ENCODE data around the gene SOWAHA.

SOWAHA gene

DNA sequence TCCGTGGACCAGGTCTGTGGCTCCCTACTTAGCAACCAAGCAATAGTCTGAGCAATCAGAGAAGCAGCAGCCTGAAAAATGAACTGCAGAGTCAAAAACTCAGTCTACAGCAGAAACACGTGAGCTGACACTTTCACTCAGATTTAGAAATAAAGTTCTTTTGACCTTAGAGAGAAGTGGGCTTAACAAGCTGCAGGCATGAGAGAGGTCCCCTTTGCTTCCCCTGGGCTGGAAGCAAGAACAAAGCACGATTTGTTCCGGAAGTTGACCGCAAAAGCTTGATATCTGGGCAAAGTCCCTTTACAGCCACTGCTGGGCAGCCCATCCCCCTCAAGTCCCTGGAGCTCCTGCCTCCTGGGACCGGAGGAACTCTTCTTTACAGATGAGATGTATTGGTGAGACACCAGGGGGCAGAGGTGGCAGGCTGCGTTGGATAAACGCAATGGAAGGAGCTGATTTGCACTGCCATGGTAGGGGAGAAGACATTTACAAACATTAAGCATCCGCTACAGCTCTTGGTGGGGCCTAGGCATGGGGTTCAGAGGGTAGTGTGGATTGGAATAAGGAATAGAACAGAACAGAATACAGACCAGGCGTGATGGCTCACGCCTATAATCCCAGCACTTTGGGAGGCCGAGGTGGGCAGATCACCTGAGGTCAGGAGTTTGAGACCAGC, 5.8 kb upstream of the SOWAHA start:
- DNase-seq (ENCODE audit: low read depth, low spot score) = no peak

DNA sequence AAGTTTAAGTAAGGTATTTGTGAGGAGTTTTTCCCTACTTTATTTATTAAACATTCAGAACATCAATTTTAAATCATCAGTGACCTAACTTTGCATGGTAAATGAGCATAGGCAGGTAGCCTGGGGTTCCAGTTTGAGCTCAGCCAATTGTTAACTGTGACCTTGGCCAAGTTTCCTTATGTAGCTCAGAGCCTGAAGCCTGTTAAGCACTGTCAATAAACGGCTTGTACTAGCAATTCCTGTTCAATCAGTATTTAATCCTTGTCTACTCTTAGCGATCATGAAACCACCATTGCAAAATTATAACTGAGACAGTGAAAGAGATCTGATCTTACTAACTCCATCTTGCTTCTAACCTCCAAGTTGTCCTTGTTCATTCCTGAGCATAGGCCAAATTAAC, 4.7 kb upstream of the SOWAHA start:
- DNase-seq (ENCODE audit: low read depth, low spot score) = no peak

DNA sequence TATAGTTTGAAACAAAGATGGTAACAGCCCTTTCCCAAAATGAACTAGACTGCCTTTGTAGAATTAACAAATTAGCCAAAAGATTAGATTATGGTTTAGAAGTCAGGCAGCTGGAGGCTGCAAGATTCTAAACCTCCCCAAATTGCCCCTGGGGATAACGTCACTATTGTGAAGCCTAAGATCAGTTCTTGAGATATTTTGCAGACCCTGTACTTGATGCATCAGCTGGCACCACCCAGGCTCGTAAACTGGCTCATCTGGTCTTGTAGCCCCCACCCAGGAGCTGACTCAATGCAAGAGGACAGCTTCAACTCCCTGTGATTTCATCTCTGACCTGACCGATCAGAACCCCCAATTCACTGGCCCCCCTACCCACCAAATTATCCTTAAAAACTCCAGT, 4.2 kb upstream of the SOWAHA start:
- DNase-seq (ENCODE audit: low read depth, low spot score) = no peak

DNA sequence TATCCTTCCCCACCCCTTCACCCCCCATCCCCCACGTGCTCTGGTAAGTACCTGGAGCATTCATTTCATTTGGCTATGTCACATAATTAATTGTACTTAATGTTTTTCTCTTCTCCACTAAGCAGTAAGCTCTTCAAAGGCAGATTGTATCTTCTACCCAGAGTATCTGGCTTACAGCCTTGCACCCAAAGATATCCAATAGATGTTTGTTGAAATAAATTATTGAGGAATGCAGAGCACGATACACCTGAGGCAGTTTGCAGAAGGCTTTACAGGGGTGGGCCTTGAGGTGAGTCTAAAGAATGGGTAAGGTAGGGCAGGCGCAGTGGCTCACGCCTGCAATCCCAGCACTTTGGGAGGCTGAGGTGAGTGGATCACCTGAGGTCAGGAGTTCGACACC, 2.5 kb upstream of the SOWAHA start:
- no peak for DNase-seq (ENCODE audit: low read depth, low spot score)

DNA sequence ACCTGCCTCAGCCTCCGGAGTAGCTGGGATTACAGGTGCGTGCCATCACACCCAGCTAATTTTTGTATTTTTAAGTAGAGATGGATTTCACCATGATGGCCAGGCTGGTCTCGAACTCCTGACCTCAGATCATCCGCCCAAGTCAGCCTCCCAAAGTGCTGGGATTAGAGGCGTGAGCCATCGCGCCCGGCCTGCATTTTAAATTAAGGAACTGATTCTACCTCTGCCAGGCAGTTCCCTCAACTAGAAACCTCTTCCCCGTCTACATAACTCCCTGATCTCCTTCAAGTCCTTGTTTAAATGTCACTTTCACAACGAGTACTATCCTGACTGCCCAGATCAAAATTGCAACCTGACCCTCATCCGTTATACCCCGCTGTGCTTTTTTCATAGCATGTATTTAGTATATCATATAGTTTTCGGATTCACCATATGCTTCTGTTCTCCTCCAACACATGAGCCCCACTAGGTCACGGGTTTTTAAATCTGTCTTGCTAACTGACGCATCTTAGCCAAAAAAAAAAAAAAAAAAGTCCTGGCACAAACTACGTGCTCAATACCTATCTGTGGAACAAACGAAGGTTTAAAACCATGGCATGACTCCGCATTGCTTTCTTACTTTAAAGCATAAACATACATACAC, 858 bp upstream of the SOWAHA start:
- no peak for DNase-seq (ENCODE audit: low read depth, low spot score)

DNA sequence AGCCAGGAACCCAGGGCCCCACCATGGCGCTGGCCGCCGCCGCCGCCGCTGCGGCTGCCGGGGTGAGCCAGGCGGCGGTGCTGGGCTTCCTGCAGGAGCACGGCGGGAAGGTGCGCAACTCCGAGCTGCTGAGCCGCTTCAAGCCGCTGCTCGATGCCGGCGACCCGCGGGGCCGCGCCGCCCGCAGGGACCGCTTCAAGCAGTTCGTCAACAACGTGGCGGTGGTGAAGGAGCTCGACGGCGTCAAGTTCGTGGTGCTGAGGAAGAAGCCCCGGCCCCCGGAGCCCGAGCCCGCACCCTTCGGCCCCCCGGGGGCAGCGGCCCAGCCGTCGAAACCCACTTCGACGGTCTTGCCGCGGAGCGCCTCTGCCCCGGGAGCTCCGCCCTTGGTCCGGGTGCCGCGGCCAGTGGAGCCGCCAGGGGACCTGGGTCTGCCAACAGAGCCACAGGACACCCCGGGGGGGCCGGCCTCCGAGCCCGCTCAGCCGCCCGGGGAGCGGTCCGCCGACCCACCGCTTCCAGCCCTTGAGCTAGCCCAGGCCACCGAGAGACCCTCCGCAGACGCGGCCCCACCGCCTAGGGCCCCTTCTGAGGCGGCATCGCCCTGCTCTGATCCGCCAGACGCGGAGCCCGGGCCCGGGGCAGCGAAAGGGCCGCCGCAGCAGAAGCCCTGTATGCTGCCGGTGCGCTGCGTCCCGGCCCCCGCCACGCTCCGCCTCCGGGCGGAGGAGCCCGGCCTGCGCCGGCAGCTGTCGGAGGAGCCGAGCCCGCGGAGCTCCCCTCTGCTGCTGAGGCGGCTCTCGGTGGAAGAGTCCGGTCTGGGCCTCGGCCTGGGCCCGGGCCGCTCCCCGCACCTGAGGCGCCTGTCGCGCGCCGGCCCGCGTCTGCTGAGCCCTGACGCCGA, 749 bp downstream of the SOWAHA start:
- no peak for DNase-seq (ENCODE audit: low read depth, low spot score)

DNA sequence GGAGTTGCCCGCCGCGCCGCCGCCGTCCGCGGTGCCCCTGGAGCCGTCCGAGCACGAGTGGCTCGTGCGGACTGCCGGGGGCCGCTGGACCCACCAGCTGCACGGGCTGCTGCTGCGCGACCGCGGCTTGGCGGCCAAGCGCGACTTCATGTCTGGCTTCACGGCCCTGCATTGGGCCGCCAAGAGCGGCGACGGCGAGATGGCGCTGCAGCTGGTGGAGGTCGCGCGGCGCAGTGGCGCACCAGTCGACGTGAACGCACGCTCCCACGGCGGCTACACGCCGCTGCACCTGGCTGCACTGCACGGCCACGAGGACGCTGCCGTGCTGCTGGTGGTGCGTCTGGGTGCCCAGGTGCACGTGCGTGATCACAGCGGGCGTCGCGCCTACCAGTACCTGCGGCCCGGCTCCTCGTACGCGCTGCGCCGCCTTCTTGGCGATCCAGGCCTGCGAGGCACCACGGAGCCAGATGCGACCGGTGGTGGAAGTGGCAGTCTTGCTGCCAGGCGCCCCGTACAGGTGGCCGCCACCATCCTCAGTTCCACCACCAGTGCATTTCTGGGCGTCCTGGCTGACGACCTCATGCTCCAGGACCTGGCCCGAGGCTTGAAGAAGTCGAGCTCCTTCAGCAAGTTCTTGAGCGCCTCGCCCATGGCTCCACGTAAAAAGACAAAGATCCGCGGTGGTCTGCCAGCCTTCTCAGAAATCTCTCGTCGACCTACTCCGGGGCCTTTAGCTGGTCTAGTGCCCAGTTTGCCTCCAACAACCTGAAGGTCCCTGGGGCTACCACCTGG, 1.6 kb downstream of the SOWAHA start:
- no peak for DNase-seq (ENCODE audit: low read depth, low spot score)

DNA sequence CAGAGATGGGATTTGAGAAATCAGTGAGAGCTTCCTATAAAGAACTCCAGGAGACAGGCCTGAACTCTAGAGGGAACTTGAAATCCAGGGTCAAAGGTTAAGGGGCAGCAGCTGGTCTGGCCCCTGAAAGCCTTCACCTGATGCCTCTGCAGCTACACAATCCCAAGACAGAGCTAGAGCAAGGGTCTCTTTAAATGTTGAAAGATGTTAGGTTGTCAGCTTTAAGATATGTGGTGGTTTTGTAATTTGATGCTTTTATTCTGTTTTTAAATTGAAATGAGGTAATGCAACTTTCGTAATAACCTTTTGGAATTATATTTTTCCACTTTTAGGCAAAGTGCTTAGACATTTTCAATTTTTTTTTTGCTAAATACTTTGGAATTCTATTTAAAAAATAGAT, 2.4 kb downstream of the SOWAHA start:
- no peak for DNase-seq (ENCODE audit: low read depth, low spot score)

DNA sequence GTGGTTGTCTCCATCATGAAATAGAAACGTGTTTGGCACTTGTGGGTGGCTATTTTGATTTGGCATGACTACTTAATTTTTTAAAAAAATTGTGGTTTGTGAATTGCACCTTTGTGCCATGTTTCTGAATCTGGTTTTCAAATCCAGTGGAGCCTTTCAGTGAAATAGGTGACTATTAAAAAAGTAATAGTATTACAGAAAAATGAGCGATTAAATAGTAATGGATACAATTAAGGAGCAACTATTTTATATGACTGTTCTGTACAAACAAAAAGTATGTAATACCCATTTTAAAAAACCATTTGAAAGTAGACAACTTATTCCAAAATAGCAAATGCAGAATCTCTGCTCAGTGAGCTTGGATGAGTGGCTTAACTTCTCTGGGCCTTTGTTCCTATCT, 3.0 kb downstream of the SOWAHA start:
- no peak for DNase-seq (ENCODE audit: low read depth, low spot score)

DNA sequence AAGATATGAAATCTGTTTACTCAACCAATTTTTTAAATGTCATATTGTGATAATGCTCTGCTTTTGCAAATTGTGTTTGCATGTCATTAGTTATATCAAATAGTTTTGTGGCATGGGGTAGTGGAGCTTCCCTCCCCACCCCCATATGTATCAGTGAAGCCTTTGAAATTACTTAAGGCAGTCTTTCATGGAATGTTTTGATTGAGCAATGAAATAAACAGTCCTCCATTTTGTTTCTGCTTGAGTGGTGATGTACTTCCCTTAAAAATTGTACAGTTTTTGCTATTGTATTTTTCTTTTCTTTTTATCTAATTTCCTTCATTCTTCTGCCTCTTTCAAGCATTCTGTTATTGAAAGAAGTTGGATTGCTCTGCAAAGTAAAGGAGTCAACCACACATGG, 3.5 kb downstream of the SOWAHA start:
- DNase-seq (ENCODE audit: low read depth, low spot score) = no peak

DNA sequence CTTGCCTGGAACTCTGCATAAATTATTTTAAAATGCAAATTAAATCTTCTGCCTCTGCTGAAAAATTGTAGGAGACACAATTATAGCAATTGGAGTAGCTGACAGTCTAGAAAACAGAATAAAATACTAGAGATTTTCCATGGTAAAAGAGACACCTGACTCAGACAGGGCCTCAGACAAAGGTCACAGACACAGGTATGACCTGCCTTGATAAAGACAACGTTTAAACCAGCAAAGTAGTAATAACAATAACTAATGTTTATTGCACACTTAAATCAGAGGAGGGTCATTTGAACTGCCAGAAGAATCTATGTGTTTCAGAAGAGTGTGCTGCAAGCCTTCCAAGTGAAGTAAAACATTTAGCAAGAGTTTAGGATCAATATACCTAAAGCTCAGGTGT, 3.9 kb downstream of the SOWAHA start:
- no peak for DNase-seq (ENCODE audit: low read depth, low spot score)

DNA sequence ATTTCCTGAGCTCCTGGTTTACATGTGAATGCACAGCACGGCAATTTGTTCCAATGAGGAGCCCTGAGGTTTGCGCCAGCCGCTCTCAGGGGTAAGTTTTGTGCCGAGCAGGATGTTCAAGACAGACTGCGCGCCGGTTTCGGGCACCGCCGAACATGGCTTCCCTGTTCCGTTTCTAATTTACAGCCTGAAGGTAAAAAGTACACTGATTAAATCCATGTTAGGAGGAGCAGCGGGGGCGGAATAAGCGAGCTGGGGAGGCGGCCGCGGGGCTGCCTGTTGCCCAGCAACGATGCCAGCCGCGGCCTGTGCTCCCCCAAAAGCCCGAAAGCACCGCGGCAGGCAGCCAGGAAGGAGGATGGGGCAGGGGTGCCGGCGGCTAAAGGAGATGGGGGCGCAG, 6.4 kb downstream of the SOWAHA start:
- DNase-seq (ENCODE audit: low read depth, low spot score) = no peak

DNA sequence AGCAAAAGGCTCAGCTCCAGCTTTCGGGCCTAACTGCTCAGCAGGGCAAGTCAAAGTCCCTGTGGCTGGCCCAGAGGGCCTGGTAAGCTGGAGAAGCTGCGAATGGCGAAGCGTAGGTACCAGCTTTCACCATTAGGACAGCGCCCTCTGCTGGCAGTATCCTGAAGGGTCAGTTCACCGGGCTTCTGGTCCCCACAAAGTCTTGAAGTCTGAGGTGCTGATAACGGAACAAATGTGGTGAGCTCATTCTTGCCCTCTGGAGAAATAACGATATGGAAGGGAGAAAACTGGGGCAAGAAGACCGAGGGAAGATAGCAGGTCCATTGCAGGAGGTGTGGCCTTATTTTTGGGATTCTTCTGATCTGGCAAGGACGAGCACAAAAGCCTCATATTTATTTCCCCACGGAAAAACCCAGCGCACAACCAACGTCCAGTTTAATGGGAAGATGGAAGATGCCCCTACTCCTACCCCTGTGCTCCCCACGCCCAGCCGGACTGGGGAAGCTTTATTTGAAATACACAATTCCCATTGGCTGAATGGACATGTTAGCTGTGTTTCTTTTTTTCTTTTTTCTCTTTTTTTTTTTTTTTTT, 7.2 kb downstream of the SOWAHA start:
- DNase-seq (ENCODE audit: low read depth, low spot score) = no peak

DNA sequence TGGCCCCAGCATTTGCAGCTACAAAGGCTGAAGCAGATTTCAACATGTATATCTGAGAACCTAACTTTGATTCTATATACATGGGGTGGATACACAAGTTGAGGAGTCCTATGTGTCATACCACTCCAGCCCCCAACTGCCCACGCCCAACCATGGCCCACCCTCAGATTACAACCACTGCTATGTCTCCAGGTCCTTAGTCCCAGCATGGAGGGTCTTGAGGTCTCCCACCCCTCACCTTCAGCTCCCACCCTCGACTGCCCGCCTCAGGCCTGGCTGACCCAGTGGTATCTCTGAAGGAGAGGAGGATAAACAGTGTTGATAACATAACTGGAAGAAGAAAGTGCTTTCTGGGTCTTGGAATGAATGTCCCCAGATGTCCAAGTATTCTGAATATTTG, 8.2 kb downstream of the SOWAHA start:
- DNase-seq (ENCODE audit: low read depth, low spot score) = no peak

DNA sequence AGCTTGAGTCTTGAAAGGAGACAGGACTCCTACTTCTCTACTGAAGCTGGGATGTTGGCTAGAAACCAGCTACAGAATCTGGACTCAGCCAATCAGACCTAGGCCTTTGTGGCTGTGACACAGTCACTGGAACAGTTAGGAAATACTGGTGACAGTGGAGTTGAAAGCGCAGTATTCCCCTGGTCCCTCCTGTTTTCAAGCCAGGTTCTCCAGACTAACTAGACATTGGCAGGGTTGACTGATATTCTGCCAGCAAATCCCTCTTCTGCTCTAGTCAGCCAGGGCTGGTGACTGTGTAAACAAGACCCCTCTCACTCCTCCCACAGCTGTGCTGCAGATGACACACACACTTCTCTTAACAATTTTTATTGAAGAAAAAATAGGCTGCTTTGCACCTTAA, 8.7 kb downstream of the SOWAHA start:
- no peak for DNase-seq (ENCODE audit: low read depth, low spot score)

DNA sequence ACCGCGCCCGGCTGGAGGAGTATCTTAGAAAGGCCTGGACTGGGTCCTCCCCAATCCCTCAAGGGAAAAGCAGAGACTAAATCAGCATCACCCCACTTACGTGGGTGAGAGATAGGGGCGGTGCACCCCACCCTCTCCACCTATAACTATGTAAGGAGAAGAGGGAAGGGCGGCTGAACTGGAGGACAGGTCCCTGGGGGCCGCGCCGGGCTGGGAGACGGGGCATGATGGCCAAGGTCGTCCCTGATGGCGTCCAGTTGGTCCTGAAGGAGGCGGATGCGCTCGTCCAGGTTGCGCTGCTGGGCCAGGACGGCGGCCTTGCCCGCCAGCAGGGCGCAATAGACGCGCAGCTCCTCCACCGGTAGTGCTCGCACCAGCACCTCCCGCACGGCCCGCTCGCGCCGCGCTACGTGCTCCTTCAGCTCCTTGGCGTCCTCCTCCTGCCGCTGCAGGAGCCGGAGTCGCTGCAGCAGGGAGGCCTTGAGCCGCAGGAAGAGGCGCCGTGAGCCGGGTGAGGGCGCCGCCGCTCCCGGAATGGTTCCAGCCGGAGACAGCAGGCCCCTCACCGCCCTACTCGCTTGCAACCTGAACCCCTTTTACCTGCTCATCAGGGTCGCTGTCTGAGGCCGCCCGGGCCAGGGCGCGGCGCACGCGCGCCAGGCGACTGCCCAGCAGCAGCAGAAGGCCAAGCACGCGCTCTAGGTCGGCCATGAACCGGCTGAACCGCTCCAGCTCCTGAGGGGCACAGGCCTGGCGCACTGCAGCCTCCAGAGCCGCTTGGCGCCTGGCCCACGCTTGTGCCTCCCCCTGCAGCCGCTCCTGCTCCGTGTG, 9.8 kb downstream of the SOWAHA start:
- no peak for DNase-seq (ENCODE audit: low read depth, low spot score)

DNA sequence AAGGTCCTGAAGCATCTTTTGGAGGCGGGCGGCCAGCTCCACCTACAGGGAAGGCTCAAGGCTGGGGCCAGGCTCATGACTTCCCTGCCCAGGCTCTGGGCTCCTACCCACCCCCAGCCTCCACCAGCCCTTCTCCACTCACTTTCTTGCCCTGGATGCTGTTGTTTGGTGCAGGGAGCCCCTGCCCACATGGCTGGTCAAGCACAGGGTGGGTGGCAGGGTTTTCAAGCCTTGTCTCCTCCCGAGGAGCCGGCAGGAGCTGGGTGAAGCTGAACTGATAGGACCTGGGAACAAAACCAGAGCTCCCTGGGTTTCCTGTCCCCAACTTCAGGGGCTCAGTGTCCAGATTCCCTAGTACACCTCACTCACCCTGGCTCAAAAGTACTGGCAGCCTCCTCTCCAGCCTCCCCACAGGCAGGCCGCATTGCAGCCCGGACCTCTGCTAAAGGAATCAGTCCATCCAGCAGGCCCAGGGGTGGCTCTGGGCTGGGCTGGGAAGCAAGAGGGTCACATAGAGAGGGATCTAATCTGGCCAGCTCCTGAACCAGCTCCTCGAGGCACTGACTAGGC, 10.5 kb downstream of the SOWAHA start:
- DNase-seq (ENCODE audit: low read depth, low spot score) = no peak

DNA sequence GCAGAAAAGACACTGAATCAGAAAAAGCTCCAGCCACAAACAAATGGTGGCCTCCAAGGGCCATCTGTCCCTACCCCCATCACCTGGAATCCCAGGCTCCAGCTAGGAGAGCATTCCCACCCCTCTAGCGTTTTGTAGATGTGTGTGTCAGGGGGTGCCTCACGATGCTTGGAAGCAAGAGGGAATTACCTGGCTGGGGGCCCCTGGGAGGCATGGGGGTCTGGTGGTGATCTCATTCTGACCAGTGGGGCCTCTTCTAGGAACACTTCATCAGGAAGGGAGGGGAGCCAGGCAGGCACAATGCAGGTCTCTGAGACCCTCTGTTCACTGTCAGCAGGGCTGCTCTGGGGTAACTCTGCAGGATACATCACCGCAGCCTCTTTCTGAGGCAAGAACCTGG, 11.3 kb downstream of the SOWAHA start:
- DNase-seq (ENCODE audit: low read depth, low spot score) = no peak

DNA sequence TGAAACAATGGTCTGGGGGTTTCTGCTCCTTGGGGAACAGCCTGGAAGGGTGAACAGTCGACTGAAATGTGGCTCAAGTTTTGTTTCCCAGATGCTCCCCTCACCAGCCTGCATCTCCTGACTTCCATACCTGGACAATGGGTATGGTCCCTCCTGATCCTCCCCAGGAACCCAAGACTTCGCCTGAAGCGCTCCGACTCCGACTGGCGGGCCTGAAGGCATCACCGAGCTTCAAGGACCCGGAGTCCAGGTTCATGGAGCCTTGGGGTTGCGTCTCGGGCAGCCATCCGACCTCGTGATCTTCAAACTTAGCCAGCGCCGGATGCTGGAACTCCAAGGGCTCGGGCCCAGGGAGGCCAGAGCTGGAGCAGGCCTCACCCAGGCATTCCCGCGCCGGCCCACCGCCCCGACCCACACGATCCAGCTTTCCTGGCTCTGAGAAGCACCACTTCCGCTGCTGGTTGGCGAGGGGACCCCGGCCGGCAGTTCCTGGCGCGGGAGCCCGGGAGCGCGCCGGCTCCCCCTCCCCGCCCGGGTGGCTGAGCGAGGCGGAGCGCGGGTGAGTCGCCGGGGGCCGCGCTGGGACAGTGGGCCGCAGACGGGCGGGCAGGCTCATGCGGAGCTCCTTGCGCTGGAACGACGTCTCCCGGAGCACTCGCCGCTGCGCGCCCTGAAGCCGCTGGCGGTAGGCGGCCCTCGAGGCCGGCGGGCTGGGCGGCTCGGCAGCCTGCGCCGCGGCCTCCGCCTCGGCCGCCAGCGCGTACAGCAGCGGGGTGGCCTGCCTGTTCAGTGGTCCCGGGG, 12.1 kb downstream of the SOWAHA start:
- no peak for DNase-seq (ENCODE audit: low read depth, low spot score)

Measured in iPS DF 19.7 (cell line).